HepG2 (cell line): ENCODE data around the gene NRSN2. TPM values are rescaled to one million over a fixed set of nuclear protein-coding genes. Genes with fewer than 3 reads are reported as not detected.

ENCODE experiments used
- FOXO1 ChIP-seq: sonication (generic); formaldehyde crosslinking; IDR thresholded peaks from 2 replicates; pipeline ENCODE4 v1.4.0; 2020; ENCODE audit warnings: missing genetic modification reagents
- HNRNPL ChIP-seq: fragments of 200-400 bp; formaldehyde crosslinking; IDR thresholded peaks from 2 replicates; pipeline ENCODE4 v1.6.1; 2017; ENCODE audit warnings: mild to moderate bottlenecking, low read depth, low read length
- NFIB ChIP-seq: sonication (generic); formaldehyde crosslinking; IDR thresholded peaks from 2 replicates; pipeline ENCODE4 v1.9.0; 2021; ENCODE audit warnings: missing genetic modification reagents, mild to moderate bottlenecking, borderline replicate concordance
- RAD51 ChIP-seq: fragments of 450-650 bp; IDR thresholded peaks from 2 replicates; pipeline ENCODE4 v1.6.1; 2016; ENCODE audit warnings: borderline replicate concordance
- SETDB1 ChIP-seq: sonication (generic); formaldehyde crosslinking; IDR thresholded peaks from 2 replicates; pipeline ENCODE4 v1.5.1; 2020; ENCODE audit warnings: missing genetic modification reagents, mild to moderate bottlenecking, borderline replicate concordance
- TFDP2 ChIP-seq: sonication (generic); formaldehyde crosslinking; IDR thresholded peaks from 2 replicates; pipeline ENCODE4 v1.4.0; 2020; ENCODE audit warnings: missing genetic modification reagents
- WIZ ChIP-seq: sonication (generic); formaldehyde crosslinking; IDR thresholded peaks from 2 replicates; pipeline ENCODE4 v1.5.1; 2020; ENCODE audit warnings: mild to moderate bottlenecking, missing genetic modification reagents
- ZNF329 ChIP-seq: sonication (generic); formaldehyde crosslinking; IDR thresholded peaks from 2 replicates; pipeline ENCODE4 v1.9.0; 2021; ENCODE audit warnings: low read depth, mild to moderate bottlenecking, missing genetic modification reagents
- ZNF563 ChIP-seq: sonication (generic); formaldehyde crosslinking; IDR thresholded peaks from 2 replicates; pipeline ENCODE4 v1.8.0; 2022; ENCODE audit warnings: mild to moderate bottlenecking, moderate library complexity, missing genetic modification reagents
- ZNF710 ChIP-seq: sonication (generic); formaldehyde crosslinking; IDR thresholded peaks from 2 replicates; pipeline ENCODE4 v1.5.0; 2020; ENCODE audit warnings: mild to moderate bottlenecking, missing genetic modification reagents, borderline replicate concordance
- ZNF747 ChIP-seq: sonication (generic); formaldehyde crosslinking; IDR thresholded peaks from 2 replicates; pipeline ENCODE4 v1.8.1; 2023; ENCODE audit warnings: missing genetic modification reagents, mild to moderate bottlenecking, borderline replicate concordance
- ZNF766 ChIP-seq: sonication (generic); formaldehyde crosslinking; IDR thresholded peaks from 2 replicates; pipeline ENCODE4 v1.5.0; 2020; ENCODE audit warnings: missing genetic modification reagents, borderline replicate concordance
- ZNF768 ChIP-seq: sonication (generic); formaldehyde crosslinking; IDR thresholded peaks from 2 replicates; pipeline ENCODE4 v1.4.0; 2020; ENCODE audit warnings: missing genetic modification reagents
- polyA plus RNA-seq, 8 experiments: library from polyadenylated mRNA; depleted of rRNA in 3 of 8; stranded (reverse) in 7 of 8; unstranded in 1 of 8; fragments of >200 nt; fragmentation: Illumina TruSeq in 4 of 8; extraction: Trizol in 4 of 8; gene quantifications; 2 replicates each; pipeline versions ENCODE4 v1.2.1 to v1.2.3, GENCODE V29; 2011 to 2016; ENCODE audit warnings: low read depth in 4 of 8, missing spikeins in 1 of 8, mixed read lengths in 1 of 8; ENCODE audit not compliant: insufficient read depth in 1 of 8
- total RNA-seq, 5 experiments: library from RNA; depleted of rRNA; stranded (reverse); fragments of >200 nt; fragmentation: Illumina TruSeq; extraction: Trizol; gene quantifications; 2 replicates each; pipeline ENCODE4 v1.2.3, GENCODE V29; 2016; ENCODE audit warnings: low read depth in 1 of 5
- TF ChIP-seq, protein P1 (sequence below): sonication (generic); formaldehyde crosslinking; IDR thresholded peaks from 2 replicates; pipeline ENCODE4 v1.5.0; 2020; ENCODE audit warnings: missing genetic modification reagents
- TF ChIP-seq, protein P2 (sequence below): sonication (generic); formaldehyde crosslinking; IDR thresholded peaks from 2 replicates; pipeline ENCODE4 v1.5.1; 2020; ENCODE audit warnings: missing genetic modification reagents, mild to moderate bottlenecking, borderline replicate concordance

NRSN2 gene
- total and polyA plus RNA-seq, 2 of the 13 experiments (the other 11 are each of a cell fraction or from before 2014, with no cell fraction given) = 32.3 to 49.4 TPM

GRCh38 chr20:380763-381580, 34.1 kb downstream of the NRSN2 start (continued):
- TF ChIP-seq ZNF766 (CRISPR knock-in tag) (peak; percentile 93), FOXO1 (CRISPR knock-in tag) (peak; percentile 77), ZNF329 (CRISPR knock-in tag) (peak; percentile 80), SETDB1 (CRISPR knock-in tag) (no peak), WIZ (no peak), HNRNPL (peak; percentile 29; the same call in 1 of the 2 replicates), ZNF563 (CRISPR knock-in tag) (peak; percentile 92), TFDP2 (peak; percentile 73; the same call in 1 of the 2 replicates), NFIB (CRISPR knock-in tag) (no peak), ZNF747 (CRISPR knock-in tag) (peak; percentile 14; the same call in 1 of the 2 replicates), RAD51 (no peak), ZNF768 (CRISPR knock-in tag) (peak; percentile 73), ZNF710 (peak; percentile 75)
- TF ChIP-seq, protein P1, sequence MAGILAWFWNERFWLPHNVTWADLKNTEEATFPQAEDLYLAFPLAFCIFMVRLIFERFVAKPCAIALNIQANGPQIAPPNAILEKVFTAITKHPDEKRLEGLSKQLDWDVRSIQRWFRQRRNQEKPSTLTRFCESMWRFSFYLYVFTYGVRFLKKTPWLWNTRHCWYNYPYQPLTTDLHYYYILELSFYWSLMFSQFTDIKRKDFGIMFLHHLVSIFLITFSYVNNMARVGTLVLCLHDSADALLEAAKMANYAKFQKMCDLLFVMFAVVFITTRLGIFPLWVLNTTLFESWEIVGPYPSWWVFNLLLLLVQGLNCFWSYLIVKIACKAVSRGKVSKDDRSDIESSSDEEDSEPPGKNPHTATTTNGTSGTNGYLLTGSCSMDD (CRISPR knock-in tag) = peak; percentile 92
- TF ChIP-seq, protein P2, sequence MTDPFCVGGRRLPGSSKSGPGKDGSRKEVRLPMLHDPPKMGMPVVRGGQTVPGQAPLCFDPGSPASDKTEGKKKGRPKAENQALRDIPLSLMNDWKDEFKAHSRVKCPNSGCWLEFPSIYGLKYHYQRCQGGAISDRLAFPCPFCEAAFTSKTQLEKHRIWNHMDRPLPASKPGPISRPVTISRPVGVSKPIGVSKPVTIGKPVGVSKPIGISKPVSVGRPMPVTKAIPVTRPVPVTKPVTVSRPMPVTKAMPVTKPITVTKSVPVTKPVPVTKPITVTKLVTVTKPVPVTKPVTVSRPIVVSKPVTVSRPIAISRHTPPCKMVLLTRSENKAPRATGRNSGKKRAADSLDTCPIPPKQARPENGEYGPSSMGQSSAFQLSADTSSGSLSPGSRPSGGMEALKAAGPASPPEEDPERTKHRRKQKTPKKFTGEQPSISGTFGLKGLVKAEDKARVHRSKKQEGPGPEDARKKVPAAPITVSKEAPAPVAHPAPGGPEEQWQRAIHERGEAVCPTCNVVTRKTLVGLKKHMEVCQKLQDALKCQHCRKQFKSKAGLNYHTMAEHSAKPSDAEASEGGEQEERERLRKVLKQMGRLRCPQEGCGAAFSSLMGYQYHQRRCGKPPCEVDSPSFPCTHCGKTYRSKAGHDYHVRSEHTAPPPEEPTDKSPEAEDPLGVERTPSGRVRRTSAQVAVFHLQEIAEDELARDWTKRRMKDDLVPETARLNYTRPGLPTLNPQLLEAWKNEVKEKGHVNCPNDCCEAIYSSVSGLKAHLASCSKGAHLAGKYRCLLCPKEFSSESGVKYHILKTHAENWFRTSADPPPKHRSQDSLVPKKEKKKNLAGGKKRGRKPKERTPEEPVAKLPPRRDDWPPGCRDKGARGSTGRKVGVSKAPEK (CRISPR knock-in tag) = no peak; the same call in 1 of the 2 replicates
